ENCODE data around the gene F7.

Gene F7

GRCh38 chr13:113083022-113083373, 22.6 kb upstream of the F7 start:
- Histone ChIP-seq H3K36me3 (ENCODE audit: control insufficient read depth, low read length) (no peaks in the 10 kb centered on the region), H4K20me1 (ENCODE audit: control insufficient read depth, insufficient read depth, low read depth, low read length) (no peaks in the 10 kb centered on the region), H3K27me3 (ENCODE audit: control insufficient read depth, low read length) (no peaks in the 10 kb centered on the region), H3K4me3 (ENCODE audit: low read length) (no peak overlapping the region), H3K4me2 (ENCODE audit: low read length) (no peak overlapping the region), H3K4me1 (ENCODE audit: control insufficient read depth, low read length) (no peaks in the 10 kb centered on the region), H3K9me3 (ENCODE audit: control insufficient read depth, insufficient read depth, low read length) (no peaks in the 10 kb centered on the region), H3K27ac (ENCODE audit: low read depth, low read length) (no peak overlapping the region), H3K9me2 (replicated peaks; ENCODE audit: control insufficient read depth, low read length) (no peaks in the 10 kb centered on the region), H3K79me2 (ENCODE audit: control insufficient read depth, low read length) (no peaks in the 10 kb centered on the region), H3F3A (ENCODE audit: control insufficient read depth, insufficient read depth) (no peaks in the 10 kb centered on the region)
- TF ChIP-seq EZH2phosphoT487 (IDR thresholded peaks at IDR 0.05; ENCODE audit: borderline replicate concordance, low read length) = no peak
- no peak for TF ChIP-seq CTCF (IDR thresholded peaks at IDR 0.05; ENCODE audit: low read depth, low read length, poor library complexity, severe bottlenecking)

- no peaks in the 10 kb centered on the region for H3K36me3 ChIP-seq (ENCODE audit: control insufficient read depth, low read length)
- no peaks in the 10 kb centered on the region for H3F3A ChIP-seq (ENCODE audit: control insufficient read depth, insufficient read depth)
- H4K20me1 ChIP-seq (ENCODE audit: control insufficient read depth, insufficient read depth, low read depth, low read length) = no peaks in the 10 kb centered on the region
- no peak for TF ChIP-seq CTCF (IDR thresholded peaks at IDR 0.05; ENCODE audit: low read depth, low read length, poor library complexity, severe bottlenecking)
- no peak for TF ChIP-seq EZH2phosphoT487 (IDR thresholded peaks at IDR 0.05; ENCODE audit: borderline replicate concordance, low read length)
- H3K4me2 ChIP-seq (ENCODE audit: low read length) = no peak overlapping the region
- no peaks in the 10 kb centered on the region for H3K4me1 ChIP-seq (ENCODE audit: control insufficient read depth, low read length)
- H3K9me3 ChIP-seq (ENCODE audit: control insufficient read depth, insufficient read depth, low read length) = no peaks in the 10 kb centered on the region
- H3K27ac ChIP-seq (ENCODE audit: low read depth, low read length) = no peak overlapping the region
- no peaks in the 10 kb centered on the region for H3K27me3 ChIP-seq (ENCODE audit: control insufficient read depth, low read length)
- H3K9me2 ChIP-seq (replicated peaks; ENCODE audit: control insufficient read depth, low read length) = no peaks in the 10 kb centered on the region
- H3K4me3 ChIP-seq (ENCODE audit: low read length) = no peak overlapping the region
- no peaks in the 10 kb centered on the region for H3K79me2 ChIP-seq (ENCODE audit: control insufficient read depth, low read length)
Measured at GRCh38 chr13:113083402-113084061, 22.1 kb upstream of the F7 start.

GRCh38 chr13:113084094-113084942, 21.3 kb upstream of the F7 start:
- Histone ChIP-seq H3K4me3 (ENCODE audit: low read length) (no peak overlapping the region), H3K79me2 (ENCODE audit: control insufficient read depth, low read length) (no peaks in the 10 kb centered on the region), H3K9me3 (ENCODE audit: control insufficient read depth, insufficient read depth, low read length) (no peaks in the 10 kb centered on the region), H3K27ac (ENCODE audit: low read depth, low read length) (no peak overlapping the region), H3K36me3 (ENCODE audit: control insufficient read depth, low read length) (no peaks in the 10 kb centered on the region), H3F3A (ENCODE audit: control insufficient read depth, insufficient read depth) (no peaks in the 10 kb centered on the region), H3K27me3 (ENCODE audit: control insufficient read depth, low read length) (no peaks in the 10 kb centered on the region), H3K4me2 (ENCODE audit: low read length) (no peak overlapping the region), H3K9me2 (replicated peaks; ENCODE audit: control insufficient read depth, low read length) (no peaks in the 10 kb centered on the region), H4K20me1 (ENCODE audit: control insufficient read depth, insufficient read depth, low read depth, low read length) (no peaks in the 10 kb centered on the region), H3K4me1 (ENCODE audit: control insufficient read depth, low read length) (no peaks in the 10 kb centered on the region)
- TF ChIP-seq CTCF (IDR thresholded peaks at IDR 0.05; ENCODE audit: low read depth, low read length, poor library complexity, severe bottlenecking) = no peak
- TF ChIP-seq EZH2phosphoT487 (IDR thresholded peaks at IDR 0.05; ENCODE audit: borderline replicate concordance, low read length) = no peak

Data from DOHH2 (cell line).